ENCODE data around the gene FGFR3.

FGFR3 gene

DNA sequence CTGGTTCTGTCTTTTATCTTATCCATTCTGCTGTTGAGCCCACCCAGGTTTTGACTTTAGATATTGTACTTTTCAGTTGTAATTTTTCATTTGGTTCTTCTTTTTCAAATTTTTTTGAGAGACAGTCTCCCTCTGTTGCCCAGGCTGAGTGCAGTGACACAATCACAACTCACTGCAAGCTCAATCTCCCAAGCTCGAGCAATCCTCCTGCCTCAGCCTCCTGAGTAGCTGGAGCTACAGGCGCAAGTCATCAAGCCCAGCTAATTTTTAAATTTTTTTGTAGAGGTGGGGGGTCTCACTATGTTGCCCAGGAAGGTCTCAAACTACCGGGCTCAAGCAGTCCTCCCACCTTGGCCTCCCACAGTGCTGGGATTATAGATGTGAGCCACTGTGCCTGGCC, 37.1 kb downstream of the FGFR3 start:
- TF ChIP-seq, protein P1, sequence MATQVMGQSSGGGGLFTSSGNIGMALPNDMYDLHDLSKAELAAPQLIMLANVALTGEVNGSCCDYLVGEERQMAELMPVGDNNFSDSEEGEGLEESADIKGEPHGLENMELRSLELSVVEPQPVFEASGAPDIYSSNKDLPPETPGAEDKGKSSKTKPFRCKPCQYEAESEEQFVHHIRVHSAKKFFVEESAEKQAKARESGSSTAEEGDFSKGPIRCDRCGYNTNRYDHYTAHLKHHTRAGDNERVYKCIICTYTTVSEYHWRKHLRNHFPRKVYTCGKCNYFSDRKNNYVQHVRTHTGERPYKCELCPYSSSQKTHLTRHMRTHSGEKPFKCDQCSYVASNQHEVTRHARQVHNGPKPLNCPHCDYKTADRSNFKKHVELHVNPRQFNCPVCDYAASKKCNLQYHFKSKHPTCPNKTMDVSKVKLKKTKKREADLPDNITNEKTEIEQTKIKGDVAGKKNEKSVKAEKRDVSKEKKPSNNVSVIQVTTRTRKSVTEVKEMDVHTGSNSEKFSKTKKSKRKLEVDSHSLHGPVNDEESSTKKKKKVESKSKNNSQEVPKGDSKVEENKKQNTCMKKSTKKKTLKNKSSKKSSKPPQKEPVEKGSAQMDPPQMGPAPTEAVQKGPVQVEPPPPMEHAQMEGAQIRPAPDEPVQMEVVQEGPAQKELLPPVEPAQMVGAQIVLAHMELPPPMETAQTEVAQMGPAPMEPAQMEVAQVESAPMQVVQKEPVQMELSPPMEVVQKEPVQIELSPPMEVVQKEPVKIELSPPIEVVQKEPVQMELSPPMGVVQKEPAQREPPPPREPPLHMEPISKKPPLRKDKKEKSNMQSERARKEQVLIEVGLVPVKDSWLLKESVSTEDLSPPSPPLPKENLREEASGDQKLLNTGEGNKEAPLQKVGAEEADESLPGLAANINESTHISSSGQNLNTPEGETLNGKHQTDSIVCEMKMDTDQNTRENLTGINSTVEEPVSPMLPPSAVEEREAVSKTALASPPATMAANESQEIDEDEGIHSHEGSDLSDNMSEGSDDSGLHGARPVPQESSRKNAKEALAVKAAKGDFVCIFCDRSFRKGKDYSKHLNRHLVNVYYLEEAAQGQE (IDR thresholded peaks at IDR 0.05; ENCODE audit: insufficient read depth in 1 of 2, low read depth in 2 of 2, low read length in 2 of 2), result no peak
- TF ChIP-seq SIN3A (IDR thresholded peaks at IDR 0.05; ENCODE audit: borderline replicate concordance, insufficient read depth, low read length), result no peak

DNA sequence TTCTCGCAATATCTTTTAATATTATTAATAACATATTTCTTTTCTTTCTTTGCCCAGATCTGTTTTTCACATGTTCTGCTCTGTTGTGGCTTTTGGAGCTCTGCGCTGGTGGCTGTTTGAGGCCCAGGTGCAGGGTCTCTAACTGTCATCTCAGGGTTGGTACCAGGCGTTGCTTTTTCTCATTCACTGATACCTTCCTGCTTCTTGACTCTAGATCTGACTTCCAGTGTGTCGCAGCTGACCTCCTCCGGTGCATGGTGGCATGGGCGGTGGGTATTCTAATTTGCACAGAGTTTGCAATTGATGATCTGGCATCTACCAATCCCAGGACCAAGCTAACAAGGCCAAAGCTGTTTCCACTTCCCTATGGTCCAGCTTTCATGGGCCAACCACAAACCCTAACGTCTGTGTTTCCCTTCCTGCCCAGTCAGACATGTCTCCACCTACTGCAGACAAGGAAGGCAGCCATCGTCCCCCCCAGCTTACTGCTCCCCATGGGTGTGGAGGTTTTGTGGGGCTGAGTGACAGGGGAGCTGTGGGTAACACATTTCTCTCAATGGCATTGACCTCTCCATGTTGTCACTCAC, 37.6 kb downstream of the FGFR3 start:
- no peak for TF ChIP-seq POLR2AphosphoS5 (IDR thresholded peaks at IDR 0.05; ENCODE audit: low read depth, low read length)

DNA sequence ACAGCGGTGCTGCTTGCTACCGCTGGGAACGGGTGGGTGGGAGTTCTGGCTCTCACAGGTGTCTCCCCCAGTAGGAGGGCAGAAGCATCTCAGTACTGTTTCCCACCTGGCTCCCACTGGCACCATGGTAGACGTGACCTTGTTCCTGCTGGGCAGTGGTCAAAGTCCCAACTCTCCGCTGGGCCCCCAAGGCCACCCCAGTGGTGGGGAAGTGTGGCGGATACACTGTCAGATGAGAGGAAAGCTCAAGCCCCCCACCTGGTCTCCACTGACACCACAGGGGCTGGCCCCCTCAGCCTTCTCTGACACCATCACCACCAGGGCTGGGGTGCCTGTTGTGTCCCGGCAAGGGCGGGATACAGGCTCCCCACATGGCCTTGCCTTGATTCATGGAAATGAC, 38.2 kb downstream of the FGFR3 start:
- no peak for TF ChIP-seq SIN3A (IDR thresholded peaks at IDR 0.05; ENCODE audit: borderline replicate concordance, insufficient read depth, low read length)

DNA sequence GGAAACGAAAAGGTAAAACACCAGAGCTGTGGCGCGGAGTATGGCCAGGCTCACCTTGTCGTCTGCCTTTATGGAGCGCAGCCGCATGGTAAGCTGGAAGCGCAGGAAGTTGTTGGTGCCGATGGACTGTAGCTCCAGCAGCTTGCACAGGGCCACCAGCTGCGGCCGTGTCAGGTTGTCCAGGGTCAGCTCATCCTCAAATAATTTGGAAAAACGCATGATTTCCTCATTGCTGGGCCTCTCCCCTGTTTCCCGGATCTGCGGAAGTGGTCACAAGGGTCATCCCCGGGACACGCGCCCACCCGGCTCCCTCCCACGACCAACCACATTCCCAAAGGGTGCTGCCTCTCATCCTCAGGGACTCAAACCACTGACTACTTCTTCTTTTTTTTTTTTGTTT, 39.6 kb downstream of the FGFR3 start:
- TF ChIP-seq FOXP2 (optimal IDR thresholded peaks at IDR 0.05; ENCODE audit: borderline replicate concordance, extremely low read depth, extremely low read length, insufficient read depth), result no peak
- no peak for TF ChIP-seq POLR2AphosphoS5 (IDR thresholded peaks at IDR 0.05; ENCODE audit: low read depth, low read length)
- TF ChIP-seq SIN3A (IDR thresholded peaks at IDR 0.05; ENCODE audit: borderline replicate concordance, insufficient read depth, low read length), result no peak
- TF ChIP-seq, protein P1 (IDR thresholded peaks at IDR 0.05; ENCODE audit: insufficient read depth in 1 of 2, low read depth in 2 of 2, low read length in 2 of 2), result no peak
- no peak for TF ChIP-seq TAF1 (IDR thresholded peaks at IDR 0.05; ENCODE audit: borderline replicate concordance, insufficient read depth, low read length)

DNA sequence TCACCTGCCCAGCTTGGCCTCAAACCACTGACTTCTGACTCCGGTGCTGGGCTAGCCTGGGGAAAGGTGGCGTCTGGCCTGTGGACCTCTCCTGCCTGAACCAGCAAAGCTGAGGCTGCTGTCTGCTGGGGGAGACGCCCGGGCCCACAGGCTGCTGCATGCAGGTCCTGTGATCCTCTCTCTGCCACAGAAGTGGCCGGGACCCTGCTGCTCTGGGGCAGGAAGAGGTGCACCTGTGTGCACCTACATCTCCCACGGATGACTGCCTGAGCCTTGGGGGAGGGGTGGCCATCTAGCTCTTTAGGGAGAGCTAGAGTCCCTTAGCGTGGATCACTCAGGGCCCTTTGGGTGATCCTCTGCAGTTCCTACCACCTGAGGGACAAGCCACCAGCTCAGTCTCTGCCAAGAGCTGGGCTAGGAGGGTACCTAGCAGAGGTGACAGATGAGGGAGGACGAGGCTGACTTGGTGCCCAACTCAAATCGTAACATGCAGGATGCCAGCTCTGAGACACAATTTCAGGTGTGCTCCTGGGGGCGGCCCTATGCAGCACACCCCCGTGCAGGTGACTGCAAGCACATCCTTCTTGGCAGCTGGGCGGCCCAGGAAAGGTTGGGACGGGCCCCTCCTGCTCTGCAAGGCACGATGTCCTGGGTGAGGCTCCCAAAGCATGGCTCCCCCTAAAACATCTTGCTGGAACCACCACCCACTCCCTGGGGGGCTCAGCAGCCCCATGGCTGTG, 40.4 kb downstream of the FGFR3 start:
- TF ChIP-seq TAF1 (IDR thresholded peaks at IDR 0.05; ENCODE audit: borderline replicate concordance, insufficient read depth, low read length) (no peak), POLR2AphosphoS5 (IDR thresholded peaks at IDR 0.05; ENCODE audit: low read depth, low read length) (no peak), SIN3A (IDR thresholded peaks at IDR 0.05; ENCODE audit: borderline replicate concordance, insufficient read depth, low read length) (no peak), FOXP2 (optimal IDR thresholded peaks at IDR 0.05; ENCODE audit: borderline replicate concordance, extremely low read depth, extremely low read length, insufficient read depth) (no peak)
- TF ChIP-seq, protein P1 (IDR thresholded peaks at IDR 0.05; ENCODE audit: insufficient read depth in 1 of 2, low read depth in 2 of 2, low read length in 2 of 2), result no peak

DNA sequence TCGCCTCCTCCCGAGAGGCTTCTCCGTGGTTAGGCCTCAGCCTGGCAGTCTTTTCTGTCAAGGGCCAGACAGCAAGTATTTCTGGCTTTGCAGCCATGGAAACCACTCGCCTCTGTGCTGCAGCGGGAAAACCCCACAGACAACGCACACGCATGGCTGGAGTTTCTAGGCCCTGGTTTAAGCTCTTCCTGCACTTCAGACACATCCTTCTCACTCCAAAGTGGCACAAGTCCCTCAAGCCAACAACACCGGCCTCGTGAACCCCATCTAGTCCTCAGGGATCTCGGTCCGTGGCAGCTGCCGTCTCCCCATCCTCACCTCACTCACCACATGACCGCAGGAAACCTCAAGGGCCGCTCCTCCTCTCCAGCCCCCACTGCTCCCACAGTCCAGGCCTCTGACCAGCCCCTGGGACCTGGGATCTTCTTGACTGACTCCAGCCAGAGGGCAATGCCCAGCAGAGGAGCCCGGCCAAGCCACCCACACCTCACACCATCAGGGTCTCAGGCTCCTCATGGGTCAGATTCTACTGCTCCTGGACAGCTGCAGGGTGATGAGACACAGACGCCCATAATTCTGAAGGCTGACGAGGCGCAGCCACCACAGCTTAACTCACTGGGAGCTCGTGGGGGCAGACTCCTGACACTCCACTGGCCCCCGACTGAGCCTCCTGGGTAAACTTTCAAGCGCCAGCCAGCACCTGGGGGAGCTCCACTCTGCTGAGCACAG, 41.1 kb downstream of the FGFR3 start:
- TF ChIP-seq SIN3A (IDR thresholded peaks at IDR 0.05; ENCODE audit: borderline replicate concordance, insufficient read depth, low read length) (no peak), POLR2AphosphoS5 (IDR thresholded peaks at IDR 0.05; ENCODE audit: low read depth, low read length) (no peak), TAF1 (IDR thresholded peaks at IDR 0.05; ENCODE audit: borderline replicate concordance, insufficient read depth, low read length) (no peak), FOXP2 (optimal IDR thresholded peaks at IDR 0.05; ENCODE audit: borderline replicate concordance, extremely low read depth, extremely low read length, insufficient read depth) (no peak)
- TF ChIP-seq, protein P1 (IDR thresholded peaks at IDR 0.05; ENCODE audit: insufficient read depth in 1 of 2, low read depth in 2 of 2, low read length in 2 of 2), result no peak

Data from PFSK-1 (cell line).